ENCODE measurements around the gene PTHLH. TPM values are rescaled to one million over a fixed set of nuclear protein-coding genes. Genes with fewer than 3 reads are reported as not detected.
A peak's percentile ranks its signal among the peaks of the same experiment; 100 is the strongest.

The PTHLH gene
- total and polyA plus RNA-seq, 2 donors (not counting 3 experiments of a cell fraction or from before 2014, with no cell fraction given), result 0.60 to 0.65 TPM

- Histone ChIP-seq H3K4me2 (ENCODE audit: insufficient read depth, low read length) (no peak overlapping the region), H3K27ac (ENCODE audit: insufficient read depth, low read depth, low read length) (no peak overlapping the region), H2AFZ (ENCODE audit: low read depth, low read length) (no peak overlapping the region), H3K4me3 (replicated peaks in 1 of 3; ENCODE audit: insufficient read depth in 1 of 3, low read depth in 1 of 3, low read length in 3 of 3) (no peak overlapping the region), H3K9me3 (replicated peaks; ENCODE audit: control insufficient read depth, insufficient read depth, low read length) (no peaks in the 10 kb centered on the region), H3K9me1 (replicated peaks; ENCODE audit: control insufficient read depth, extremely low read depth, insufficient read depth, low read length) (no peaks in the 10 kb centered on the region), H3K9ac (replicated peaks; ENCODE audit: extremely low read depth, insufficient read depth, low read length) (no peak overlapping the region), H3K4me1 (ENCODE audit: control insufficient read depth, extremely low read depth, insufficient read depth, low read length) (no peaks in the 10 kb centered on the region), H3K79me2 (ENCODE audit: control insufficient read depth, insufficient read depth, low read length) (no peaks in the 10 kb centered on the region), H3K36me3 (ENCODE audit: control insufficient read depth in 2 of 2, extremely low read depth in 1 of 2, insufficient read depth in 2 of 2, low read length in 2 of 2) (no peaks in the 10 kb centered on the region), H4K20me1 (replicated peaks; ENCODE audit: control insufficient read depth, extremely low read depth, insufficient read depth, low read length) (no peaks in the 10 kb centered on the region), H3K27me3 (ENCODE audit: control insufficient read depth in 2 of 2, insufficient read depth in 2 of 2, low read length in 2 of 2) (peaks cover 0 to 3% of the 10 kb centered on the region in 2 experiments)
- DNase-seq (ENCODE audit: low read depth, low spot score) (no peak), FAIRE-seq (no peak)
- TF ChIP-seq JUN (IDR thresholded peaks at IDR 0.05; ENCODE audit: borderline replicate concordance, insufficient read depth, insufficient read length, low read depth) (no peak), GATA2 (IDR thresholded peaks at IDR 0.05; ENCODE audit: insufficient read depth, insufficient read length, low read depth, low read length) (no peak), POLR2A (IDR thresholded peaks at IDR 0.05; ENCODE audit: low read depth, low read length) (no peak), MYC (IDR thresholded peaks at IDR 0.05; ENCODE audit: low read depth, low read length) (no peak), EZH2 (IDR thresholded peaks at IDR 0.05; ENCODE audit: borderline replicate concordance, low read depth, low read length, severe bottlenecking) (no peak), MAX (IDR thresholded peaks at IDR 0.05; ENCODE audit: insufficient read depth, insufficient read length) (no peak)
- dilution Hi-C loops (cut with MboI; ENCODE audit: extremely low pct_ligation_motif_present, low sequenced_read_pairs) (no loop called here), intact Hi-C loops (cut with micrococcal nuclease) (no loop called here)
- CTCF ChIA-PET, result no interaction called here
- POLR2A ChIA-PET, result no interaction called here
- BruUV-seq (replicated peaks), result no TSS peak
Observed at GRCh38 chr12:27982385-27982784, 9.9 kb upstream of the PTHLH start.

GRCh38 chr12:27981874-27982273 is 9.3 kb upstream of the PTHLH start:
- TF ChIP-seq GATA2 (IDR thresholded peaks at IDR 0.05; ENCODE audit: insufficient read depth, insufficient read length, low read depth, low read length), result peak; percentile 92
- no peak for TF ChIP-seq POLR2AphosphoS5 (IDR thresholded peaks at IDR 0.05; ENCODE audit: insufficient read depth, low read depth, low read length)
- peak; percentile 77 for TF ChIP-seq FOS (IDR thresholded peaks at IDR 0.05; ENCODE audit: borderline replicate concordance, insufficient read depth, low read length)
- no peak overlapping the region for H3K4me3 ChIP-seq (replicated peaks in 1 of 3; ENCODE audit: insufficient read depth in 1 of 3, low read depth in 1 of 3, low read length in 3 of 3)
- POLR2A ChIA-PET, result no interaction called here
- no peak overlapping the region for H3K4me2 ChIP-seq (ENCODE audit: insufficient read depth, low read length)
- H2AFZ ChIP-seq (ENCODE audit: low read depth, low read length), result no peak overlapping the region
- DNase-seq (ENCODE audit: low read depth, low spot score) (no peak), FAIRE-seq (no peak)
- no TSS peak for BruUV-seq (replicated peaks)
- intact Hi-C loops (cut with micrococcal nuclease), result no loop called here
- H3K27ac ChIP-seq (ENCODE audit: insufficient read depth, low read depth, low read length), result no peak overlapping the region
- H3K36me3 ChIP-seq (ENCODE audit: control insufficient read depth in 2 of 2, extremely low read depth in 1 of 2, insufficient read depth in 2 of 2, low read length in 2 of 2), result no peaks in the 10 kb centered on the region
- H3K4me1 ChIP-seq (ENCODE audit: control insufficient read depth, extremely low read depth, insufficient read depth, low read length), result no peaks in the 10 kb centered on the region
- H4K20me1 ChIP-seq (replicated peaks; ENCODE audit: control insufficient read depth, extremely low read depth, insufficient read depth, low read length), result no peaks in the 10 kb centered on the region
- no peaks in the 10 kb centered on the region for H3K79me2 ChIP-seq (ENCODE audit: control insufficient read depth, insufficient read depth, low read length)
- CTCF ChIA-PET, result no interaction called here
- no peak overlapping the region for H3K9ac ChIP-seq (replicated peaks; ENCODE audit: extremely low read depth, insufficient read depth, low read length)
- dilution Hi-C loops (cut with MboI; ENCODE audit: extremely low pct_ligation_motif_present, low sequenced_read_pairs), result no loop called here
- no peaks in the 10 kb centered on the region for H3K9me1 ChIP-seq (replicated peaks; ENCODE audit: control insufficient read depth, extremely low read depth, insufficient read depth, low read length)
- peaks cover 0 to 6% of the 10 kb centered on the region in 2 experiments for H3K27me3 ChIP-seq (ENCODE audit: control insufficient read depth in 2 of 2, insufficient read depth in 2 of 2, low read length in 2 of 2)
- H3K9me3 ChIP-seq (replicated peaks; ENCODE audit: control insufficient read depth, insufficient read depth, low read length), result no peaks in the 10 kb centered on the region
